NT2/D1 (cell line): ENCODE measurements around the gene TBC1D24.
A peak's percentile ranks its signal among the peaks of the same experiment; 100 is the strongest.

Experiments used
- DNase-seq: peaks from one replicate; pipeline ENCODE4 v3.0.0-alpha.2; 2011; ENCODE audit warnings: low read depth, low spot score
- H3K27me3 ChIP-seq: 2 replicates; pipeline ENCODE4 v1.6.0; 2011; ENCODE audit warnings: mild to moderate bottlenecking; ENCODE audit not compliant: insufficient read length, insufficient read depth
- H3K36me3 ChIP-seq: 2 replicates; pipeline ENCODE4 v1.6.1; 2011; ENCODE audit warnings: mild to moderate bottlenecking, low read length, mixed read lengths; ENCODE audit not compliant: insufficient read depth, insufficient read length
- H3K4me1 ChIP-seq: 2 replicates; pipeline ENCODE4 v1.5.1; 2011; ENCODE audit not compliant: insufficient read depth, insufficient read length
- H3K4me3 ChIP-seq: 2 replicates; pipeline ENCODE4 v1.5.1; 2011; ENCODE audit warnings: low read depth; ENCODE audit not compliant: insufficient read length
- H3K9ac ChIP-seq: 2 replicates; pipeline ENCODE4 v1.6.0; 2011; ENCODE audit warnings: low read depth; ENCODE audit not compliant: insufficient read length
- H3K9me3 ChIP-seq: 2 replicates; pipeline ENCODE4 v1.5.1; 2011; ENCODE audit warnings: mild to moderate bottlenecking, low read length; ENCODE audit not compliant: insufficient read depth
- SUZ12 ChIP-seq: IDR thresholded peaks from 2 replicates; pipeline ENCODE4 v1.6.1; 2011; ENCODE audit not compliant: insufficient read length, insufficient read depth; ENCODE audit errors: extremely low read depth
- YY1 ChIP-seq: IDR thresholded peaks from 2 replicates; pipeline ENCODE4 v1.6.1; 2011; ENCODE audit not compliant: insufficient read length, insufficient read depth
- ZNF274 ChIP-seq: IDR thresholded peaks from 2 replicates; pipeline ENCODE4 v1.6.1; 2011; ENCODE audit warnings: mild to moderate bottlenecking, low read depth, low read length

TBC1D24 gene

GRCh38 chr16:2499890-2500429, 25.0 kb downstream of the TBC1D24 start:
- no peaks in the 10 kb centered on the region for H3K9me3 ChIP-seq
- H3K4me1 ChIP-seq, result peaks cover 24% of the 10 kb centered on the region
- no peak for TF ChIP-seq YY1
- TF ChIP-seq ZNF274, result no peak
- TF ChIP-seq SUZ12, result no peak
- H3K4me3 ChIP-seq, result no peak overlapping the region
- no peak for DNase-seq
- H3K36me3 ChIP-seq, result peaks cover 34% of the 10 kb centered on the region
- H3K27me3 ChIP-seq, result no peaks in the 10 kb centered on the region
- H3K9ac ChIP-seq, result no peak overlapping the region

DNA sequence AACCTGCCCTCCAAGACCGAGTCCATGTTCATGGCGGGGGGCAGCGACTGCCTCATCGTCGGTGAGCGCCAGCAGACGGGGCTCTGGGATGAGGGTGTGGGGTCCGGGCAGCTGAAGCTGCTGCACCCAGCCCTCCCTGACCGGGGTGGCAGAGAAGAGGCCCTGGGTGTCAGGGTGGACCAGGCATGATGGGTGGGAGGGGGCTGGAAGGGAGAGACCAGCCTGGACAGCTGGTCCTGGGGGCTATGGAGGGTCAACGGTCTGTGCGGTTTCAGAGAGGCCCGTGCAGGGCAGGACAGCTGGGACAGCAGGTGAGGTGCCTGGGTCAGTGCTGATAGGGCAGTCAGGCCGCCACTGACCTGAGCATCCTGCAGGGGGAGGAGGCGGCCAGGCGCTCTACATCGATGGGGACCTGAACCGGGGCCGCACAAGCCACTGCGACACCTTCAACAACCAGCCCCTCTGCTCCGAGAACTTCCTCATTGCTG, 25.5 kb downstream of the TBC1D24 start:
- H3K4me3 ChIP-seq, result no peak overlapping the region
- peaks cover 24% of the 10 kb centered on the region for H3K4me1 ChIP-seq
- H3K27me3 ChIP-seq, result no peaks in the 10 kb centered on the region
- H3K36me3 ChIP-seq, result peaks cover 34% of the 10 kb centered on the region
- H3K9me3 ChIP-seq, result no peaks in the 10 kb centered on the region
- TF ChIP-seq YY1 (no peak), ZNF274 (no peak), SUZ12 (no peak)
- H3K9ac ChIP-seq, result peak overlapping the region; percentile 70
- DNase-seq, result no peak

- H3K9me3 ChIP-seq, result no peaks in the 10 kb centered on the region
- H3K4me3 ChIP-seq, result peak overlapping the region; percentile 28
- peak; percentile 76 for DNase-seq
- no peaks in the 10 kb centered on the region for H3K27me3 ChIP-seq
- H3K9ac ChIP-seq, result peak overlapping the region; percentile 70
- TF ChIP-seq YY1 (no peak), ZNF274 (no peak), SUZ12 (no peak)
- H3K36me3 ChIP-seq, result peaks cover 32% of the 10 kb centered on the region
- peaks cover 24% of the 10 kb centered on the region for H3K4me1 ChIP-seq
These were observed 26.2 kb downstream of the TBC1D24 start for GRCh38 chr16:2500918-2501750.

GRCh38 chr16:2501946-2502895, 27.3 kb downstream of the TBC1D24 start:
- Histone ChIP-seq H3K9ac (peak overlapping the region; percentile 14), H3K36me3 (peaks cover 21% of the 10 kb centered on the region), H3K4me1 (peaks cover 20% of the 10 kb centered on the region), H3K4me3 (no peak overlapping the region), H3K9me3 (no peaks in the 10 kb centered on the region), H3K27me3 (no peaks in the 10 kb centered on the region)
- no peak for DNase-seq
- TF ChIP-seq SUZ12 (no peak), ZNF274 (no peak), YY1 (no peak)

DNA sequence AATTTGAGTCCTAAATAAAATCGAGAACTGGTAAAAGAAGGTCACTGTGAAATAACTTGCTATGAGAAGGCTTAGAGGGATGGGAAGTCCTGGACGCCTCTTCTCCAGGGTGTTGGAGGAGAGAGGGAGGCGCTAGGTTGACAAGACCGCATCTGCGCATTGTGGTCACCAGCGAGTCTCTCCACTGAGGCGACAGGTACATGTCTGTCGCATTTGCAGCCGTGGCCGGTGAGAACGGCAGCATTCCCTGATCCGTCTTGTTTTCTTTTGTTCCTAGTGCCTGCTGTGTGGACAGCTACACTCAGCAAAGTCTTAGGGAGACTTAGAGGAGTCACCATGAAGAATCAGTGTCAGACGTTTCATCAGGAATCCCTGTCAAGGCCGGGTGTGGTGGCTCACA, 30.8 kb downstream of the TBC1D24 start:
- peaks cover 19% of the 10 kb centered on the region for H3K4me1 ChIP-seq
- no peak for DNase-seq
- H3K27me3 ChIP-seq, result no peaks in the 10 kb centered on the region
- H3K9ac ChIP-seq, result no peak overlapping the region
- peaks cover 2% of the 10 kb centered on the region for H3K36me3 ChIP-seq
- no peaks in the 10 kb centered on the region for H3K9me3 ChIP-seq
- H3K4me3 ChIP-seq, result no peak overlapping the region
- TF ChIP-seq ZNF274 (no peak), YY1 (no peak), SUZ12 (no peak)

- no peak for DNase-seq
- peaks cover 18% of the 10 kb centered on the region for H3K4me1 ChIP-seq
These were observed 32.2 kb downstream of the TBC1D24 start for GRCh38 chr16:2507052-2507659.

More at GRCh38 chr16:2507052-2507659, 32.2 kb downstream of the TBC1D24 start:
- TF ChIP-seq YY1, result no peak
- TF ChIP-seq ZNF274, result no peak
- TF ChIP-seq SUZ12, result no peak
- H3K36me3 ChIP-seq, result no peaks in the 10 kb centered on the region
- no peaks in the 10 kb centered on the region for H3K9me3 ChIP-seq
- no peaks in the 10 kb centered on the region for H3K27me3 ChIP-seq
- H3K9ac ChIP-seq, result peak overlapping the region; percentile 13
- H3K4me3 ChIP-seq, result no peak overlapping the region
